NCI-H1930 (cell line): Measurements from ENCODE around the gene CDK4.

ENCODE experiments used
- DNase-seq, 2 experiments: peaks; one replicate each; lab custom pipeline; 2025; lab: John Stamatoyannopoulos, UW

CDK4 gene

GRCh38 chr12:57771873-57772428 is 19.8 kb upstream of the CDK4 start, which contains the start of gene METTL1:
TSS of gene METTL1 (minus strand) at chr12:57772105. CDS start at chr12:57772083, 22 bp downstream.
- DNase-seq: peak; percentile 92 to 94

GRCh38 chr12:57771236-57771872 is 19.2 kb upstream of the CDK4 start:
- DNase-seq: peak; percentile 69 to 81

- no peak for DNase-seq
Measured at GRCh38 chr12:57770734-57771133, 18.6 kb upstream of the CDK4 start.

DNA sequence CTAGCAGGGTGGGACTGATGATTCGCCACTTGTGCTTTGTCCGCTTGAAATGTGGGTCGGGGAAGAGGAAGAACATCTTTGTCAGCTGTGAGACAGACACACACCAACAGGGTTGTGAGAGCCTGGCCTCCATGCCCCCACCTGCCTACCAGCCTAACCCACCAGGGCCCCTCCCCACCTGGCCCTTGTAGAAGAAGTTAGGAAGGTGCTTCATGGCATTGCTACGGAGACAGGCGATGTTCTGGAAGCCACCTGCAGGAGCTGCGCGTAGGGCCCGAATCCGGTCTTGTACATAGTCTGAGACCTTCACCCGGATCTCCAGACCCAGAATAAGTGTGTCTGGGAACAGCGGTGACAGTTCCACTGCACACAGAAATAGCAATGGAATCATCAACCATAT is 17.5 kb upstream of the CDK4 start:
- no peak for DNase-seq

- DNase-seq: no peak
Measured at GRCh38 chr12:57767876-57768275, 15.8 kb upstream of the CDK4 start.

GRCh38 chr12:57767305-57767698 is 15.2 kb upstream of the CDK4 start:
- DNase-seq: no peak

DNA sequence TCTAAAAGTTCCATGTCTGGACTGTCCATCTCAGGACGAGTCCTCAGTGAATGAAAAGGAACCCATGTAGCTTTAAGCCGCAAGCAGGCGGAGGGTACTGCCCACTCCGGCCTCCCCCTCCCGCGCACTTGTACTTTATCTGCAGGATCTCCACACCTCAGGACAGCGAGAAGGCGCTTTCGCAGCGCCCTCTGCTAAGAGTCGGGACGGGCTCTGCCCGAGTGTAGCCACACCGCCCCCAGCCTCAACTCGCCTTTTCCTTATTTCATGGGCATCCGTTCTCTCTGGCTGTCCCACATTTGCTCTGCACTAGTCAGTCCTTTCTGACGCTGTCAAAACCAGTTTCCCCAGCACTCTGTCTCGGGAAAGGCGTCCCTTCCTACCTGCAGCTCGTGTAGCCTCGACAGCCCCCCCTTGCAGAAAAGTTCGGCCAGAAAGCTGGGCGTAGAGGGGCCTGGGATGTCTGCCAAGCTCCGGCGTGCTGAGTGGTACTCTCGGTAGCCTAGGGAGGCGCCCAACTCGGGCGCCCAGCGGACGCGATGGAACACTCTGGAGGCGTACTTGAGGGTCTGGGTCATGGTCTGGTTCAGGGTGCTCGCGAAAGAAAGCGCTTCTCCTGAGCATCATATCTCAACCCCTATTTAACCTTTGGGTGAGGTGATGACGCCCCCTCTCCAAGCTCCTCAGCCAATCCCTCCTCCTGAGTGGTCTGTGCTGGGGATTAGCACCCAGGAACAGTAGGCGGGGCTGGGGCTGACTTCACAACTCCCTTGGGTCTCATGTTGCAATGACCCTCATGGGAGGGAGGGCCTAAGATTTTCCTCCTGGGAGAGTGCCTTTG is 14.6 kb upstream of the CDK4 start, which contains the start of gene CYP27B1:
Gene CYP27B1, minus strand, starts transcription at position 615 of the 841 bp plus-strand sequence. Its CDS starts 37 bp downstream, at position 578.
- DNase-seq: no peak

- no peak for DNase-seq
Measured at GRCh38 chr12:57765698-57766463, 13.8 kb upstream of the CDK4 start.

GRCh38 chr12:57765003-57765697 is 13.0 kb upstream of the CDK4 start:
- no peak for DNase-seq

- no peak for DNase-seq
Measured at GRCh38 chr12:57764662-57765002, 12.5 kb upstream of the CDK4 start.

- DNase-seq: no peak
Measured at GRCh38 chr12:57763881-57764661, 12.0 kb upstream of the CDK4 start.

DNA sequence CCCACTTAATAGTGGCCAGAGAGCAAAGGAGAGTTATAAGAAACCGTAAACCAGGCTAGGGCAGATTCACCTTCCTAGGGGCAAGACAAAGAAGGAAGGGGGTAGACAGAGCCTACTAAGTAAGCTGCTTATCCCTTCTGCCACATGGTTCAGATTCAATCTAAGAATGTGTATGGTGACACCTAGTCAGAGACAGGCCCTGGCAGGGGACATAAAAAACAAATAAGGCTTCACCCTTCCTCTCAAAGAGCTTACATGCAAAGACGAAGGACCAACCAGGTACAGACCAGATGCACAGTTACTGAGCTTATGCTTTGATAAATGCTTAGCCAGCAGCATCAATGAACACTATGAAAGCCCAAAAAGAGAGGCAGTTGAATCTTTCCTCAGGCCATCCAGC is 10.4 kb upstream of the CDK4 start:
- no peak for DNase-seq

- no peak for DNase-seq
Measured at GRCh38 chr12:57761391-57761998, 9.4 kb upstream of the CDK4 start.

DNA sequence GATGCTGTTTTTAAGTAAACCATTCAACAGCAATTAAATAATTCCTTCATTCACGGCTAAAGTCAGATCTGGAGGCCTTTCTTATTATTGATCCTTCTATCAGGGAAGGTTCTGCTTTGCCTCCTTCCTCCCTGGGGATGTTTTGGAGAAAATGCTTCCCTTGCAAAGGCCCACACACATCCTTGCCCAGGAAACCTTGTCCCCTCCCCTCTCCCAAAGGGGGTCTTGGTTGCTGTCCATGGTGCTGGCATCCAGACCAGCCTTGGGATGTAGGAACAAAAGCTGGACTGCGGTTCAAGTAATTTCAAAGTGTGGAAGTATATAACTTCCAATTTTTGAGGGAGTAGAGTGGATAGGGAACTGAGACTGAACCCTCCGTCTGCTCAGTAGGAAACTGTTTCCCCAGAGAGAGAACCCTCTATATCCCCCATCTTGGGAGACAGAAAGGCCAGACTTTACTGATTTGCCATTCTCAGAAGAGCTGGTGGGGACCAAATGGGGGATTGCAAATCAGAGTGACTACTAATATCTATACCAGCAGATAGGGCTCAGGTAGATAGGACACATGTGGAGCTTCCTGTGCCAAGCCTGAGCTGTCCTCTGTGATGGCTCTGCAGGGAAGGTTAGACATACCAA is 8.4 kb upstream of the CDK4 start:
- no peak for DNase-seq

GRCh38 chr12:57759360-57759980 is 7.4 kb upstream of the CDK4 start:
- peak; percentile 20 for DNase-seq

DNA sequence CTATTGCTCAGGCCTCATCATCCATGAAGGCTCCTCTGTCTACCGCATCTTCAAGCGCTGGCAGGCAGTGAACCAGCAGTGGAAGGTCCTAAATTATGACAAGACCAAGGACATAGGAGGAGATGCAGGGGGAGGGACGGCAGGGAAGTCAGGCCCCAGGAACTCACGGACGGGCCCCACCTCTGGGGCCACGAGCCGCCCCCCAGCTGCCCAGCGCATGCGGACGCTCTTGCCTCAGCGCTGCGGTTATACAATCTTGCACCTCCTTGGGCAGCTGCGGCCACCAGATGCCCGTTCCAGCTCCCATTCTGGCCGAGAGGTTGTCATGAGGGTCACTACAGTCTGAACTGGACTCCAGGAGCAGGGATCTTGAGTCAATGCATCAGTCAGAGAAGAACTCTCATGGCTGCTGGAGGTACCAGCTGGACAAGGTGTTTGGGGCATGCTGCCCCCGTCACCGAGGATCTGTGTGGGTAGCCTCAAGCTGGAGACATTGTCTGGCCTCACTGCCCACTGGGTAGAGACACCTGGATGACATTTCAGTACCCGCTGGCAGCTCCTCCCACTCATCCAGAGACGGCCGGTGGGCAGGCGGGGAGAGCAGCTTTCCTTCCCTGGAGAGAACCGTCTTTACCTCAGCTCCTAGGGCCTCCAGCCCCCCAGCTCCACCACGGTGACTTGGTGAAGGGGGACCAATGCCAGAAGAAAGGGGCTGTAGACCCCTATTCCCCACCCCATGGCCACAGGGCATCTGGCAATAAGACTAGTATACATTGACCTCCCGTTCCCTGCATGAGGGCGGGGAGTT is 6.6 kb upstream of the CDK4 start:
- DNase-seq: no peak

DNA sequence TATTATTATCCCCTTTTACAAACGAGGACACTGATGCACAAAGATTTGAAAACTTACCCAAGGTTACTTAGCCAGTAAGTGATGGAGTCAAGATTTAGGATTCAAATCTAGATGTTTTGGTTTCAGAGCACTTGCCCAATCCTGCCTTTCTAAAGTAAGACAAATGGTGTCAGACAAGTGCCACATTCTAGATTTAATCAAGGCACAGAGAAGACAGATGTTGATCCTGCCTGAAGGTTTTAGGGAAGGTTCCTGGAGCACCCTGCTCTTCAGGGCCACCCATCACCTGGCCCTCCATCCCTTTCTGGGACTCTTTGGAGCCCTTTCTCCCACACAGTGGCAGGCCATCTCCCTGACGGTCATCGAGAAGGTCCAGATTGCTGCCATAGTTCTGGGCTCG is 5.7 kb upstream of the CDK4 start:
- DNase-seq: no peak
